ENCODE measurements around the gene SLC22A5. TPM values are rescaled to one million over a fixed set of nuclear protein-coding genes. Genes with fewer than 3 reads are reported as not detected.
A peak's percentile ranks its signal among the peaks of the same experiment; 100 is the strongest.

SLC22A5 gene
- polyA plus RNA-seq, 2 of the 4 experiments (the other 2 are of a cell fraction): 27.4 to 35.3 TPM

- DNase-seq (ENCODE audit: low read depth in 1 of 2, low spot score in 1 of 2) (no peak), FAIRE-seq (no peak), ATAC-seq (no peak)
- whole genome bisulfite sequencing (ENCODE audit: missing lambda C conversion rate): 100% methylated on average over 3 of the region's 3 CpGs
- Histone ChIP-seq H3K4me3 (no peak overlapping the region), H3K4me2 (no peak overlapping the region), H3K27ac (peak overlapping the region in 1 of 2 experiments; percentile 8; a peak in 1 of 6 replicates), H3K9me3 (no peaks in the 10 kb centered on the region), H3K4me1 (peaks cover 16% of the 10 kb centered on the region; the same call in 2 of the 3 replicates)
- no peak for TF ChIP-seq POLR2AphosphoS2 (conservative IDR thresholded peaks at IDR 0.05; ENCODE audit: low read length)
- TF ChIP-seq SMC3 (IDR thresholded peaks at IDR 0.05): no peak
- no peak for TF ChIP-seq ELK1 (IDR thresholded peaks at IDR 0.05; ENCODE audit: low read depth, low read length)
- no peak for TF ChIP-seq SREBF2 (IDR thresholded peaks at IDR 0.05)
- TF ChIP-seq HMGXB4 (CRISPR knock-in tag; IDR thresholded peaks at IDR 0.05; ENCODE audit: borderline replicate concordance): no peak
- no peak for TF ChIP-seq RAD21 (conservative IDR thresholded peaks at IDR 0.05 in 1 of 2, IDR thresholded peaks at IDR 0.05 in 1 of 2)
- TF ChIP-seq HES2 (IDR thresholded peaks at IDR 0.05): no peak
- no peak for TF ChIP-seq GATA3 (IDR thresholded peaks at IDR 0.05; ENCODE audit: borderline replicate concordance)
- no peak for TF ChIP-seq EP300 (IDR thresholded peaks at IDR 0.05)
- POLR2A ChIA-PET: interaction anchor here (1.9 kb wide), 1 partner anchor 14 kb away, joined by 6 read pairs; the partner anchor contains the start of gene SLC22A5
- CTCF ChIA-PET: interaction anchor here (0.7 to 1.5 kb wide), 3 partner anchors 14 to 74 kb away, joined by 3 to 4 read pairs (median 3); partner anchors contain the start of gene SLC22A5
Measured at GRCh38 chr5:132355140-132355765, 14.3 kb upstream of the SLC22A5 start.

- POLR2A ChIA-PET: interaction anchor here (1.9 to 2.4 kb wide), 2 partner anchors 10 to 65 kb away, joined by 6 to 9 read pairs; partner anchors contain the start of genes SLC22A4 and SLC22A5
- 83% methylated on average over 1 of the region's 1 CpG for WGBS (ENCODE audit: missing lambda C conversion rate)
Measured at GRCh38 chr5:132358775-132359174, 10.7 kb upstream of the SLC22A5 start.

GRCh38 chr5:132362086-132362485, 7.4 kb upstream of the SLC22A5 start:
- Histone ChIP-seq H3K4me1 (peaks cover 56% of the 10 kb centered on the region), H3K4me3 (no peak overlapping the region), H3K27ac (peak overlapping the region; percentile 92 to 94; a peak in 5 of 6 replicates), H3K4me2 (no peak overlapping the region), H3K9me3 (peaks cover 7% of the 10 kb centered on the region; the same call in 1 of the 3 replicates)
- DNase-seq (ENCODE audit: low read depth in 1 of 2, low spot score in 1 of 2) (no peak), ATAC-seq (no peak), FAIRE-seq (no peak)
- ChIA-PET POLR2A (interaction anchor here (1.9 kb wide), 1 partner anchor 68 kb away, joined by 11 read pairs; the partner anchor contains the start of gene SLC22A4), CTCF (no interaction called here)
- WGBS (ENCODE audit: missing lambda C conversion rate): 93% methylated on average over 2 of the region's 2 CpGs
- no peak for TF ChIP-seq TFCP2L1 (CRISPR knock-in tag; IDR thresholded peaks at IDR 0.05)
- no peak for TF ChIP-seq MAFK (IDR thresholded peaks at IDR 0.05; ENCODE audit: partially characterized antibody)
- no peak for TF ChIP-seq HOXA7 (CRISPR knock-in tag; IDR thresholded peaks at IDR 0.05)
- no peak for TF ChIP-seq RNF2 (IDR thresholded peaks at IDR 0.05; ENCODE audit: borderline replicate concordance, low read depth)
- TF ChIP-seq GATA3 (IDR thresholded peaks at IDR 0.05; ENCODE audit: borderline replicate concordance): no peak
- no peak for TF ChIP-seq RARB (CRISPR knock-in tag; IDR thresholded peaks at IDR 0.05)
- TF ChIP-seq REST (IDR thresholded peaks at IDR 0.05): no peak
- TF ChIP-seq CHD4 (IDR thresholded peaks at IDR 0.05; ENCODE audit: borderline replicate concordance): no peak
- no peak for TF ChIP-seq POLR2AphosphoS2 (conservative IDR thresholded peaks at IDR 0.05; ENCODE audit: low read length)
- TF ChIP-seq MAX (IDR thresholded peaks at IDR 0.05): no peak
- no peak for TF ChIP-seq BHLHE40 (IDR thresholded peaks at IDR 0.05; ENCODE audit: low read depth, low read length)
- no peak for TF ChIP-seq HOXB5 (CRISPR knock-in tag; IDR thresholded peaks at IDR 0.05)
- TF ChIP-seq CBX2 (IDR thresholded peaks at IDR 0.05; ENCODE audit: borderline replicate concordance, low read depth): no peak
- no peak for TF ChIP-seq HES2 (IDR thresholded peaks at IDR 0.05)
- no peak for TF ChIP-seq NFE2L2 (conservative IDR thresholded peaks at IDR 0.05; ENCODE audit: low read length)
- TF ChIP-seq PHF8 (IDR thresholded peaks at IDR 0.05; ENCODE audit: borderline replicate concordance, low read depth): no peak

More at GRCh38 chr5:132358775-132359174, 10.7 kb upstream of the SLC22A5 start:
- TF ChIP-seq RFX5 (IDR thresholded peaks at IDR 0.05) (no peak), NR3C1 (IDR thresholded peaks at IDR 0.05) (no peak), CBX2 (IDR thresholded peaks at IDR 0.05; ENCODE audit: borderline replicate concordance, low read depth) (no peak)
- H3K4me1 ChIP-seq: peaks cover 32% of the 10 kb centered on the region
- H3K4me2 ChIP-seq: no peak overlapping the region
- H3K27ac ChIP-seq: peak overlapping the region; percentile 3 to 22; a peak in 3 of 6 replicates
- no peak for DNase-seq (ENCODE audit: low read depth in 1 of 2, low spot score in 1 of 2)
- ATAC-seq: no peak
- no peak overlapping the region for H3K4me3 ChIP-seq
- FAIRE-seq: no peak
- CTCF ChIA-PET: interaction anchor here (1.0 to 1.3 kb wide), 2 partner anchors 25 to 86 kb away, joined by 3 to 4 read pairs; no protein-coding TSS in a partner anchor
- peaks cover 7% of the 10 kb centered on the region; the same call in 1 of the 3 replicates for H3K9me3 ChIP-seq
